Measurements from ENCODE around the gene FAM120A.

The FAM120A gene

GRCh38 chr9:93422977-93423616 lies 28.4 kb upstream of the FAM120A start:
- H3K9ac ChIP-seq (ENCODE audit: low read depth, low read length, poor library complexity) = no peak overlapping the region
- H3K23ac ChIP-seq (ENCODE audit: low read depth, low read length, poor library complexity) = no peak overlapping the region
- no peaks in the 10 kb centered on the region for H3K79me1 ChIP-seq (ENCODE audit: low read depth, low read length)
- H3K4me3 ChIP-seq (ENCODE audit: low read length in 2 of 2) = no peak overlapping the region
- no peaks in the 10 kb centered on the region for H3K4me1 ChIP-seq (ENCODE audit: control insufficient read depth in 2 of 2, insufficient read depth in 1 of 2, low read depth in 1 of 2, low read length in 2 of 2)
- H2BK12ac ChIP-seq (ENCODE audit: low read length) = no peak overlapping the region
- H3K27me3 ChIP-seq (ENCODE audit: control insufficient read depth in 3 of 3, insufficient read depth in 3 of 3, low read depth in 1 of 3, low read length in 3 of 3) = no peaks in the 10 kb centered on the region
- no peak overlapping the region for H3K4ac ChIP-seq (ENCODE audit: low read length)
- H4K91ac ChIP-seq (ENCODE audit: low read depth, low read length, poor library complexity) = no peak overlapping the region
- H3K14ac ChIP-seq (ENCODE audit: low read length) = no peak overlapping the region
- no peak overlapping the region for H4K8ac ChIP-seq (ENCODE audit: low read depth, low read length)
- H2BK15ac ChIP-seq (ENCODE audit: low read length) = no peak overlapping the region
- H2AFZ ChIP-seq (ENCODE audit: low read length) = peak overlapping the region; percentile 19
- H2BK5ac ChIP-seq (ENCODE audit: low read length) = no peak overlapping the region
- no peak overlapping the region for H2AK5ac ChIP-seq (ENCODE audit: low read depth, low read length)
- WGBS, 2 donors (ENCODE audit: extremely low coverage in 2 of 2, insufficient read length in 2 of 2, insufficient replicate concordance in 1 of 2) = no CpG with 5 or more reads among the region's 10 CpGs
- H3K27ac ChIP-seq (replicated peaks; ENCODE audit: low read length) = no peak overlapping the region
- peaks cover 4 to 6% of the 10 kb centered on the region in 2 donors for H3K9me3 ChIP-seq (replicated peaks in 1 of 2; ENCODE audit: control insufficient read depth in 2 of 2, insufficient read depth in 1 of 2, low read depth in 1 of 2, low read length in 2 of 2)
- no peaks in the 10 kb centered on the region for H3K36me3 ChIP-seq (replicated peaks in 1 of 2; ENCODE audit: control insufficient read depth in 2 of 2, insufficient read depth in 2 of 2, low read length in 2 of 2)
- no peak overlapping the region for H2BK120ac ChIP-seq (ENCODE audit: low read depth, low read length)
- no peak overlapping the region for H3K18ac ChIP-seq (ENCODE audit: low read length)
- H3K4me2 ChIP-seq (ENCODE audit: insufficient read depth, low read length, poor library complexity, severe bottlenecking) = no peak overlapping the region
- no peak for DNase-seq (ENCODE audit: low spot score)

GRCh38 chr9:93427655-93428379 lies 23.7 kb upstream of the FAM120A start:
- Histone ChIP-seq H3K4me1 (ENCODE audit: control insufficient read depth in 2 of 2, insufficient read depth in 1 of 2, low read depth in 1 of 2, low read length in 2 of 2) (peaks cover 0 to 4% of the 10 kb centered on the region in 2 donors), H3K9me3 (replicated peaks in 1 of 2; ENCODE audit: control insufficient read depth in 2 of 2, insufficient read depth in 1 of 2, low read depth in 1 of 2, low read length in 2 of 2) (no peaks in the 10 kb centered on the region), H4K8ac (ENCODE audit: low read depth, low read length) (no peak overlapping the region), H4K91ac (ENCODE audit: low read depth, low read length, poor library complexity) (no peak overlapping the region), H3K23ac (ENCODE audit: low read depth, low read length, poor library complexity) (no peak overlapping the region), H3K27me3 (ENCODE audit: control insufficient read depth in 3 of 3, insufficient read depth in 3 of 3, low read depth in 1 of 3, low read length in 3 of 3) (no peaks in the 10 kb centered on the region), H2BK12ac (ENCODE audit: low read length) (no peak overlapping the region), H3K4ac (ENCODE audit: low read length) (no peak overlapping the region), H3K4me2 (ENCODE audit: insufficient read depth, low read length, poor library complexity, severe bottlenecking) (no peak overlapping the region), H3K27ac (replicated peaks; ENCODE audit: low read length) (no peak overlapping the region), H3K14ac (ENCODE audit: low read length) (no peak overlapping the region), H3K4me3 (ENCODE audit: low read length in 2 of 2) (no peak overlapping the region), H3K79me1 (ENCODE audit: low read depth, low read length) (no peaks in the 10 kb centered on the region), H3K9ac (ENCODE audit: low read depth, low read length, poor library complexity) (no peak overlapping the region), H3K18ac (ENCODE audit: low read length) (peak overlapping the region; percentile 27), H2BK15ac (ENCODE audit: low read length) (no peak overlapping the region), H3K36me3 (replicated peaks in 1 of 2; ENCODE audit: control insufficient read depth in 2 of 2, insufficient read depth in 2 of 2, low read length in 2 of 2) (no peaks in the 10 kb centered on the region), H2BK5ac (ENCODE audit: low read length) (no peak overlapping the region), H2AFZ (ENCODE audit: low read length) (no peak overlapping the region), H2BK120ac (ENCODE audit: low read depth, low read length) (no peak overlapping the region), H2AK5ac (ENCODE audit: low read depth, low read length) (no peak overlapping the region)
- no peak for DNase-seq (ENCODE audit: low spot score)
- no CpG with 5 or more reads among the region's 5 CpGs for WGBS, 2 donors (ENCODE audit: extremely low coverage in 2 of 2, insufficient read length in 2 of 2, insufficient replicate concordance in 1 of 2)

GRCh38 chr9:93431539-93432105 lies 19.9 kb upstream of the FAM120A start:
- Histone ChIP-seq H2BK120ac (ENCODE audit: low read depth, low read length) (no peak overlapping the region), H2AFZ (ENCODE audit: low read length) (peak overlapping the region; percentile 66), H3K79me1 (ENCODE audit: low read depth, low read length) (no peaks in the 10 kb centered on the region), H3K4me1 (ENCODE audit: control insufficient read depth in 2 of 2, insufficient read depth in 1 of 2, low read depth in 1 of 2, low read length in 2 of 2) (peaks cover 0 to 4% of the 10 kb centered on the region in 2 donors), H2AK5ac (ENCODE audit: low read depth, low read length) (no peak overlapping the region), H2BK15ac (ENCODE audit: low read length) (no peak overlapping the region), H3K4ac (ENCODE audit: low read length) (no peak overlapping the region), H3K18ac (ENCODE audit: low read length) (no peak overlapping the region), H3K9me3 (replicated peaks in 1 of 2; ENCODE audit: control insufficient read depth in 2 of 2, insufficient read depth in 1 of 2, low read depth in 1 of 2, low read length in 2 of 2) (peaks cover 0 to 9% of the 10 kb centered on the region in 2 donors), H4K8ac (ENCODE audit: low read depth, low read length) (no peak overlapping the region), H2BK5ac (ENCODE audit: low read length) (no peak overlapping the region), H3K27ac (replicated peaks; ENCODE audit: low read length) (no peak overlapping the region), H3K9ac (ENCODE audit: low read depth, low read length, poor library complexity) (no peak overlapping the region), H3K4me2 (ENCODE audit: insufficient read depth, low read length, poor library complexity, severe bottlenecking) (no peak overlapping the region), H3K27me3 (ENCODE audit: control insufficient read depth in 3 of 3, insufficient read depth in 3 of 3, low read depth in 1 of 3, low read length in 3 of 3) (no peaks in the 10 kb centered on the region), H3K4me3 (ENCODE audit: low read length in 2 of 2) (no peak overlapping the region), H3K23ac (ENCODE audit: low read depth, low read length, poor library complexity) (no peak overlapping the region), H2BK12ac (ENCODE audit: low read length) (no peak overlapping the region), H4K91ac (ENCODE audit: low read depth, low read length, poor library complexity) (no peak overlapping the region), H3K14ac (ENCODE audit: low read length) (no peak overlapping the region), H3K36me3 (replicated peaks in 1 of 2; ENCODE audit: control insufficient read depth in 2 of 2, insufficient read depth in 2 of 2, low read length in 2 of 2) (no peaks in the 10 kb centered on the region)
- no peak for DNase-seq (ENCODE audit: low spot score)
- no CpG with 5 or more reads among the region's 5 CpGs for WGBS, 2 donors (ENCODE audit: extremely low coverage in 2 of 2, insufficient read length in 2 of 2, insufficient replicate concordance in 1 of 2)

- peaks cover 3 to 13% of the 10 kb centered on the region in 2 donors for H3K4me1 ChIP-seq (ENCODE audit: control insufficient read depth in 2 of 2, insufficient read depth in 1 of 2, low read depth in 1 of 2, low read length in 2 of 2)
- H3K27me3 ChIP-seq (ENCODE audit: control insufficient read depth in 3 of 3, insufficient read depth in 3 of 3, low read depth in 1 of 3, low read length in 3 of 3) = no peaks in the 10 kb centered on the region
- H3K4me2 ChIP-seq (ENCODE audit: insufficient read depth, low read length, poor library complexity, severe bottlenecking) = no peak overlapping the region
- no peaks in the 10 kb centered on the region for H3K79me1 ChIP-seq (ENCODE audit: low read depth, low read length)
- no peak overlapping the region for H3K14ac ChIP-seq (ENCODE audit: low read length)
- no peak overlapping the region for H4K8ac ChIP-seq (ENCODE audit: low read depth, low read length)
- peaks cover 0 to 9% of the 10 kb centered on the region in 2 donors for H3K9me3 ChIP-seq (replicated peaks in 1 of 2; ENCODE audit: control insufficient read depth in 2 of 2, insufficient read depth in 1 of 2, low read depth in 1 of 2, low read length in 2 of 2)
- H3K4ac ChIP-seq (ENCODE audit: low read length) = no peak overlapping the region
- H3K4me3 ChIP-seq (ENCODE audit: low read length in 2 of 2) = no peak overlapping the region
- no CpG with 5 or more reads among the region's 1 CpG for WGBS, 2 donors (ENCODE audit: extremely low coverage in 2 of 2, insufficient read length in 2 of 2, insufficient replicate concordance in 1 of 2)
- no peak overlapping the region for H2BK5ac ChIP-seq (ENCODE audit: low read length)
- H3K27ac ChIP-seq (replicated peaks; ENCODE audit: low read length) = no peak overlapping the region
- no peak overlapping the region for H2BK15ac ChIP-seq (ENCODE audit: low read length)
- H3K36me3 ChIP-seq (replicated peaks in 1 of 2; ENCODE audit: control insufficient read depth in 2 of 2, insufficient read depth in 2 of 2, low read length in 2 of 2) = no peaks in the 10 kb centered on the region
- no peak overlapping the region for H2AK5ac ChIP-seq (ENCODE audit: low read depth, low read length)
- H3K18ac ChIP-seq (ENCODE audit: low read length) = no peak overlapping the region
- no peak overlapping the region for H3K9ac ChIP-seq (ENCODE audit: low read depth, low read length, poor library complexity)
- H2BK12ac ChIP-seq (ENCODE audit: low read length) = no peak overlapping the region
- no peak overlapping the region for H2BK120ac ChIP-seq (ENCODE audit: low read depth, low read length)
- no peak overlapping the region for H3K23ac ChIP-seq (ENCODE audit: low read depth, low read length, poor library complexity)
- no peak for DNase-seq (ENCODE audit: low spot score)
- H4K91ac ChIP-seq (ENCODE audit: low read depth, low read length, poor library complexity) = no peak overlapping the region
- peak overlapping the region; percentile 19 for H2AFZ ChIP-seq (ENCODE audit: low read length)
Observed at GRCh38 chr9:93432964-93433363, 18.5 kb upstream of the FAM120A start.

Data from neuronal stem cell (in vitro differentiated cells).